Thyroid gland (tissue), 4 donors: ENCODE data around the gene CNN3. TPM values are rescaled to one million over a fixed set of nuclear protein-coding genes. Genes with fewer than 3 reads are reported as not detected.

Experiments
- DNase-seq, 2 donors: peaks; one replicate each; pipeline ENCODE4 v3.0.0-alpha.2; 2019
- H3K27ac ChIP-seq, 3 donors: fragments of 200-600 bp; sonication (generic); 1 replicate in 2 of 3; 2 replicates in 1 of 3; pipeline ENCODE4 v1.5.1; 2016 to 2019; ENCODE audit warnings: mild to moderate bottlenecking in 1 of 3, moderate library complexity in 1 of 3
- H3K27me3 ChIP-seq: fragments of 200-600 bp; sonication (generic); one replicate; pipeline ENCODE4 v1.5.1; 2019
- H3K36me3 ChIP-seq, 2 donors: fragments of 200-600 bp; sonication (generic); one replicate each; pipeline ENCODE4 v1.5.1; 2016 to 2019
- H3K4me1 ChIP-seq, 2 donors: fragments of 200-600 bp; sonication (generic); one replicate each; pipeline ENCODE4 v1.5.1; 2017 to 2019
- H3K4me3 ChIP-seq, 3 donors: fragments of 200-600 bp; sonication (generic); replicated peaks in 1 of 3; 1 replicate in 2 of 3; 2 replicates in 1 of 3; pipeline ENCODE4 v1.5.1; 2016; ENCODE audit warnings: mild to moderate bottlenecking in 1 of 3
- H3K9me3 ChIP-seq: fragments of 200-600 bp; sonication (generic); one replicate; pipeline ENCODE4 v1.5.1; 2017
- POLR2A ChIP-seq, 2 donors: fragments of 450-650 bp; IDR thresholded peaks; one replicate each; pipeline ENCODE4 v1.6.1; 2017; ENCODE audit warnings: antibody characterized with exemption in 2 of 2, mild to moderate bottlenecking in 2 of 2, moderate library complexity in 1 of 2
- WGBS, 2 donors: methylation state at CpG; one replicate each; pipeline ENCODE4 v1.1.5; 2017; 5-methylcytosine and 5-hydroxymethylcytosine counted together
- intact Hi-C: fragments of 100-400 bp; cut with DNase I; formaldehyde crosslinking; loops from one replicate; pipeline ENCODE4 v1.15.1; 2023
- total RNA-seq, 4 donors: library from RNA; depleted of rRNA; stranded (reverse); fragments of >200 nt; gene quantifications; one replicate each; pipeline ENCODE4 v1.2.3, GENCODE V29; 2016
- TF ChIP-seq, protein P1 (sequence below), 6 experiments: fragments of 200-600 bp in 3 of 6; fragments of 450-650 bp in 3 of 6; sonication (generic) in 3 of 6; IDR thresholded peaks; one replicate each; pipeline ENCODE4 v1.5.1; 2016 to 2019; ENCODE audit warnings: antibody characterized with exemption in 6 of 6, mild to moderate bottlenecking in 2 of 6, inconsistent platforms in 1 of 6, moderate library complexity in 1 of 6

CNN3 gene
- total RNA-seq, 4 donors from 2014 or later: 149 to 257 (median 177) TPM

- Histone ChIP-seq H3K9me3 (no peaks in the 10 kb centered on the region), H3K27ac (peak overlapping the region in 1 of 3 donors; percentile 14), H3K4me1 (peaks cover 0 to 14% of the 10 kb centered on the region in 2 donors), H3K36me3 (no peaks in the 10 kb centered on the region), H3K27me3 (no peaks in the 10 kb centered on the region), H3K4me3 (no peak overlapping the region)
- intact Hi-C loops: no loop called here
- no peak for DNase-seq
- no peak for TF ChIP-seq POLR2A (IDR thresholded peaks at IDR 0.05)
- WGBS, 2 donors: 77 to 85% methylated on average over 2 of the region's 2 CpGs
Measured at GRCh38 chr1:94970783-94971182, 43.9 kb upstream of the CNN3 start.

DNA sequence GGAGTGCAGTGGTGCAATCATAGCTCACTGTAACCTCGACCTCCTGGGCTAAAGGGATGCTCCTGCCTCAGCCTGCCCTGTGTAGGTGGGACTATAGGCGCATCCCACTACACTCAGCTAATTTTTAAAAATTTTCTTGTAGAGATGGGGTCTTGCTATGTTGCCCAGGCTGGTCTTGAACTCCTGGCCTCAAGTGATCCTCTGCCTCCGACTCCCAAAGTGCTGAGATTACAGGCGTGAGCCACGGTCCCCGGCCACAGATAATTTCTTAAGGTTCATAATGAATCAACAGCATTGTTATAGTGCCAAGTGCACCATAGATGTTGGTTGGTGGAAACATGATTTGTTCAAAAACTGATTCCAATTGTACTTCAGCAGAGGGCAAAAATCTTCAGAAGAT lies 42.2 kb upstream of the CNN3 start:
- Histone ChIP-seq H3K36me3 (no peaks in the 10 kb centered on the region), H3K27me3 (no peaks in the 10 kb centered on the region), H3K4me3 (no peak overlapping the region), H3K4me1 (peaks cover 2 to 11% of the 10 kb centered on the region in 2 donors), H3K9me3 (no peaks in the 10 kb centered on the region), H3K27ac (no peak overlapping the region)
- WGBS, 2 donors: 95 to 96% methylated on average over 6 of the region's 6 CpGs
- intact Hi-C loops: no loop called here
- TF ChIP-seq POLR2A (IDR thresholded peaks at IDR 0.05): no peak
- TF ChIP-seq, protein P1, sequence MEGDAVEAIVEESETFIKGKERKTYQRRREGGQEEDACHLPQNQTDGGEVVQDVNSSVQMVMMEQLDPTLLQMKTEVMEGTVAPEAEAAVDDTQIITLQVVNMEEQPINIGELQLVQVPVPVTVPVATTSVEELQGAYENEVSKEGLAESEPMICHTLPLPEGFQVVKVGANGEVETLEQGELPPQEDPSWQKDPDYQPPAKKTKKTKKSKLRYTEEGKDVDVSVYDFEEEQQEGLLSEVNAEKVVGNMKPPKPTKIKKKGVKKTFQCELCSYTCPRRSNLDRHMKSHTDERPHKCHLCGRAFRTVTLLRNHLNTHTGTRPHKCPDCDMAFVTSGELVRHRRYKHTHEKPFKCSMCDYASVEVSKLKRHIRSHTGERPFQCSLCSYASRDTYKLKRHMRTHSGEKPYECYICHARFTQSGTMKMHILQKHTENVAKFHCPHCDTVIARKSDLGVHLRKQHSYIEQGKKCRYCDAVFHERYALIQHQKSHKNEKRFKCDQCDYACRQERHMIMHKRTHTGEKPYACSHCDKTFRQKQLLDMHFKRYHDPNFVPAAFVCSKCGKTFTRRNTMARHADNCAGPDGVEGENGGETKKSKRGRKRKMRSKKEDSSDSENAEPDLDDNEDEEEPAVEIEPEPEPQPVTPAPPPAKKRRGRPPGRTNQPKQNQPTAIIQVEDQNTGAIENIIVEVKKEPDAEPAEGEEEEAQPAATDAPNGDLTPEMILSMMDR (IDR thresholded peaks at IDR 0.05): no peak
- DNase-seq: no peak

DNA sequence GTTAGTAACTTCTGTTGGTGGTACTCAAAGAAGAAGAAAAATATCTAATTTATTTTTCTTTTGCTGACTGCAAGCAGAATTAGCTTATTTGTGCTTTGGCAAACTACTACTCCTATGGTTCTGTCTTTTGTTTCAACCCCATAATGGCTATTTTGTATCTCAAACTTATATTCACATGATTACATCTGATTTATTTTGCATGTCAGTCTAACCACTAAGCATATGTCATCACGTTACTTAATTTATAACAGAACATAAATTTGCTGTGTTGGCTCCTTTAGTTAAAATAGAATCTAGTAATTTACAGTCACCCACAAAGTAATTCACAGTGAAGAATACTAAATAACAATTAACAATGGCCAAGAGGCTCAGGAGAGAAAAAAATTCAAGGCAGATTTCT lies 39.1 kb upstream of the CNN3 start:
- H3K4me3 ChIP-seq: no peak overlapping the region
- TF ChIP-seq, protein P1 (IDR thresholded peaks at IDR 0.05): no peak
- TF ChIP-seq POLR2A (IDR thresholded peaks at IDR 0.05): no peak
- H3K27ac ChIP-seq: no peak overlapping the region
- no peaks in the 10 kb centered on the region for H3K36me3 ChIP-seq
- H3K27me3 ChIP-seq: no peaks in the 10 kb centered on the region
- H3K9me3 ChIP-seq: no peaks in the 10 kb centered on the region
- 86 to 90% methylated on average over 1 of the region's 1 CpG for WGBS, 2 donors
- no peak for DNase-seq
- peaks cover 2 to 20% of the 10 kb centered on the region in 2 donors for H3K4me1 ChIP-seq
- intact Hi-C loops: no loop called here

DNA sequence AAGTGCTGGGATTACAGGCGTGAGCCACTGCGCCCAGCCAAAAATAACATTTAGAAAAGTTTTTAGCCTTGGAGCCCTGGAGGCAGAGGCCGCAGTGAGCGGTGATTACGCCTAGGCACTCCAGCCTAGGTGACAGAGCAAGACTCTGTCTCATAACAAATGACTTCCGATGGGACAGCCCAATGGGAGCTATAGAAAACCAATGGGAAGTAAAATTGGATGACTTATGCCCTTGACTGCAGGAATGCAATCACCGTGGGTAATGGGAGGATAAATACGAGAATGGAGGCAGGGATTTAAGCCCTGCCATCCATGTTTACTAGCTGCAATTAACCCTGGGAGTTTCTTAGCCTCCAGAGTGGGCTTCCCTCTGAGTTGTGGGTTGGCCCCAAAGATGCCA lies 37.0 kb upstream of the CNN3 start:
- H3K9me3 ChIP-seq: no peaks in the 10 kb centered on the region
- H3K36me3 ChIP-seq: no peaks in the 10 kb centered on the region
- peaks cover 2 to 16% of the 10 kb centered on the region in 2 donors for H3K4me1 ChIP-seq
- no peak overlapping the region for H3K27ac ChIP-seq
- intact Hi-C loops: no loop called here
- WGBS, 2 donors: 80 to 83% methylated on average over 8 of the region's 8 CpGs
- no peak overlapping the region for H3K4me3 ChIP-seq
- TF ChIP-seq POLR2A (IDR thresholded peaks at IDR 0.05): no peak
- TF ChIP-seq, protein P1 (IDR thresholded peaks at IDR 0.05): no peak
- no peak for DNase-seq
- no peaks in the 10 kb centered on the region for H3K27me3 ChIP-seq

DNA sequence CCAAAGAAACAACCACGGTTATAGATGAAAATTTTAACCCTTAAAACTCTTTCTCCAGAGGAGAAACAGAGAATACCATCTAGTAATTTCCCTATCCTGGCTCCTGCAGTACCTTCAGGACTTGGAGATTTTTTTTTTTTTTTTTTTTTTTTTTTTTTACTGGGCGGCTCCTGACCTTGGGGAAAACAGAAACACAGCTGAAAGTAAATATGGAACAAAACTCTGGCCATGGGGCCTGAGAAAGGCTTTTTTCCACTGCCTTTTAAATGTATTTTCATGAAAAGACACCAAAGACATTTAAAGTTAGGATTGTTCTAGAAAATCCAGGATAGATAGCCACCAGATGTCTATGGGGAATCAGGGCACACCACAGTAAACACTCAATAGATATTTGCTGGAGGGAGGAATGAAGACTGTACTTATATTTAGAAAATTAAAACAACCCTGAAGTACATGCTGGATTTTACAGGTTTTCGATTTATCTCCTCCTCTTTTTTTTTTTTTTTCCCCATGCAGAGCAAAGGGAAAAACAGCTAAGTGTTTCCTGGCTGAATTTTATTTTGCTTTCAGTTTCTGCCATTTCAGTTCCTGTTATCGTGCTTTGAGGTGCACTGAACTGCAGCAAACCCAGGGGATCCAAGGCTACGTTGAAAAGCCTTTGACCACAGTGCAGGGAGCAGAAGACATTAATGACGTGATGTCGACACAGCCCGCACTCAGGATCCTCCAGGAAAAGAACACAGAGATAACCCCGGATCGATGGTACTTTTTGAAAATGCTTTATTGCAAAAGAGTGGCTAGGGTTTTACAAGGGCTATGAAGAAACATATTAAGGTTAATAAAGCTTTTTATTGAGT lies 35.7 kb upstream of the CNN3 start:
- peak overlapping the region; percentile 50 to 90 (median 75) for H3K27ac ChIP-seq
- WGBS, 2 donors: 34% methylated on average over 10 of the region's 10 CpGs
- TF ChIP-seq, protein P1 (IDR thresholded peaks at IDR 0.05): no peak
- peak in 1 of 2 donors; percentile 30 for TF ChIP-seq POLR2A (IDR thresholded peaks at IDR 0.05)
- H3K36me3 ChIP-seq: no peaks in the 10 kb centered on the region
- peak; percentile 30 to 48 for DNase-seq
- H3K4me1 ChIP-seq: peaks cover 2 to 16% of the 10 kb centered on the region in 2 donors
- H3K9me3 ChIP-seq: no peaks in the 10 kb centered on the region
- no peaks in the 10 kb centered on the region for H3K27me3 ChIP-seq
- peak overlapping the region in 2 of 3 donors; percentile 10 to 21 for H3K4me3 ChIP-seq
- intact Hi-C loops: no loop called here
